Tibial nerve (tissue), 4 donors: ENCODE results near the gene SPATA25. TPM values are rescaled to one million over a fixed set of nuclear protein-coding genes. Genes with fewer than 3 reads are reported as not detected.

Experiments
- DNase-seq, 2 donors: peaks; one replicate each; pipeline ENCODE4 v3.0.0-alpha.2; 2019; ENCODE audit warnings: low spot score in 2 of 2
- H3K27ac ChIP-seq, 4 donors: fragments of 200-600 bp; sonication (generic) in 3 of 4; one replicate each; pipeline ENCODE4 v1.5.1; 2017 to 2019; ENCODE audit warnings: mild to moderate bottlenecking in 1 of 4
- H3K27me3 ChIP-seq, 2 donors: fragments of 200-600 bp; sonication (generic) in 1 of 2; one replicate each; pipeline versions ENCODE4 v1.5.1 to v1.6.0; 2017 to 2019
- H3K36me3 ChIP-seq, 3 donors: fragments of 200-600 bp; sonication (generic); one replicate each; pipeline ENCODE4 v1.5.1; 2018 to 2019
- H3K4me1 ChIP-seq, 4 donors: fragments of 200-600 bp; sonication (generic) in 3 of 4; one replicate each; pipeline ENCODE4 v1.5.1; 2017 to 2019
- H3K4me3 ChIP-seq, 4 donors: fragments of 200-600 bp; sonication (generic) in 3 of 4; one replicate each; pipeline ENCODE4 v1.5.1; 2017 to 2019; ENCODE audit warnings: mild to moderate bottlenecking in 1 of 4, moderate library complexity in 1 of 4
- H3K9me3 ChIP-seq, 4 donors: fragments of 200-600 bp; sonication (generic) in 3 of 4; one replicate each; pipeline ENCODE4 v1.5.1; 2017 to 2019
- CTCF ChIP-seq, 5 experiments: fragments of 200-600 bp in 3 of 5; fragments of 450-650 bp in 2 of 5; sonication (generic) in 3 of 5; IDR thresholded peaks; one replicate each; pipeline ENCODE4 v1.5.1; 2016 to 2019; ENCODE audit warnings: antibody characterized with exemption in 5 of 5, mild to moderate bottlenecking in 3 of 5, moderate library complexity in 2 of 5
- EP300 ChIP-seq, 2 donors: sonication (generic); formaldehyde crosslinking; IDR thresholded peaks; one replicate each; pipeline ENCODE4 v1.6.1; 2017; ENCODE audit warnings: antibody characterized with exemption in 2 of 2, mild to moderate bottlenecking in 1 of 2
- POLR2A ChIP-seq, 2 donors: fragments of 450-650 bp; IDR thresholded peaks; one replicate each; pipeline ENCODE4 v1.6.1; 2017; ENCODE audit warnings: antibody characterized with exemption in 2 of 2, mild to moderate bottlenecking in 2 of 2, moderate library complexity in 2 of 2
- WGBS, 2 donors: methylation state at CpG; one replicate each; pipeline ENCODE4 v1.1.5; 2018; 5-methylcytosine and 5-hydroxymethylcytosine counted together
- total RNA-seq, 4 donors: library from RNA; depleted of rRNA; stranded (reverse); fragments of >200 nt; gene quantifications; one replicate each; pipeline ENCODE4 v1.1.0, GENCODE V29; 2016

Gene SPATA25
- total RNA-seq, 4 donors from 2014 or later = 2.6 to 18.3 (median 7.9) TPM

GRCh38 chr20:45894797-45895196 lies 7.4 kb upstream of the SPATA25 start:
- H3K36me3 ChIP-seq = peaks cover 0 to 77% (median 31%) of the 10 kb centered on the region in 3 donors
- no peak for DNase-seq
- no peak overlapping the region for H3K27ac ChIP-seq
- peaks cover 0 to 24% (median 18%) of the 10 kb centered on the region in 4 donors for H3K4me1 ChIP-seq
- TF ChIP-seq POLR2A (IDR thresholded peaks at IDR 0.05) = no peak
- 73 to 79% methylated on average over 6 to 10 of the region's 12 CpGs for WGBS, 2 donors
- no peak overlapping the region for H3K4me3 ChIP-seq
- no peaks in the 10 kb centered on the region for H3K27me3 ChIP-seq
- no peaks in the 10 kb centered on the region for H3K9me3 ChIP-seq

DNA sequence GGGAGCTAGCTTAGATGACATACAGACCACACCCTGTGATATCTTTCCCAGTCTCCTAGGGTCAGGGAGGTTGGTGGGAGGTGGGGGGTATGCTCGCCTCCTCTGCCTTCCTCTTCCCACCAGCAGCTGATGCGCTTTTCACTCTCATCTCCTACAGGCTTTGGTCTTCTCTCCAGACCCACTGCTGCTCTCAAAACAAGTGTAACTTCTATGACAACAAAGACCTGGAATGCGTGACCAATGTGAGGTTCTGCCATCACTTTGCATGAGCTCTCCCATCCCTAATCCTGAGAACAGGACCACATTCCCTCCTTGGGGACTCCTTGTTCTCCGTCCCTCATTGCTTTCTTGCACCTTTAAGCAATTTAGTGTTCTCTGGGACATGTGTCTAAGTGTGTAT lies 6.4 kb upstream of the SPATA25 start:
- no peak overlapping the region for H3K27ac ChIP-seq
- no peak overlapping the region for H3K4me3 ChIP-seq
- 78 to 94% methylated on average over 4 of the region's 4 CpGs for WGBS, 2 donors
- TF ChIP-seq EP300 (IDR thresholded peaks at IDR 0.05) (no peak), POLR2A (IDR thresholded peaks at IDR 0.05) (no peak), CTCF (IDR thresholded peaks at IDR 0.05) (no peak)
- H3K9me3 ChIP-seq = no peaks in the 10 kb centered on the region
- no peak for DNase-seq
- peaks cover 0 to 33% (median 20%) of the 10 kb centered on the region in 4 donors for H3K4me1 ChIP-seq
- H3K36me3 ChIP-seq = peaks cover 0 to 67% (median 31%) of the 10 kb centered on the region in 3 donors
- H3K27me3 ChIP-seq = no peaks in the 10 kb centered on the region

DNA sequence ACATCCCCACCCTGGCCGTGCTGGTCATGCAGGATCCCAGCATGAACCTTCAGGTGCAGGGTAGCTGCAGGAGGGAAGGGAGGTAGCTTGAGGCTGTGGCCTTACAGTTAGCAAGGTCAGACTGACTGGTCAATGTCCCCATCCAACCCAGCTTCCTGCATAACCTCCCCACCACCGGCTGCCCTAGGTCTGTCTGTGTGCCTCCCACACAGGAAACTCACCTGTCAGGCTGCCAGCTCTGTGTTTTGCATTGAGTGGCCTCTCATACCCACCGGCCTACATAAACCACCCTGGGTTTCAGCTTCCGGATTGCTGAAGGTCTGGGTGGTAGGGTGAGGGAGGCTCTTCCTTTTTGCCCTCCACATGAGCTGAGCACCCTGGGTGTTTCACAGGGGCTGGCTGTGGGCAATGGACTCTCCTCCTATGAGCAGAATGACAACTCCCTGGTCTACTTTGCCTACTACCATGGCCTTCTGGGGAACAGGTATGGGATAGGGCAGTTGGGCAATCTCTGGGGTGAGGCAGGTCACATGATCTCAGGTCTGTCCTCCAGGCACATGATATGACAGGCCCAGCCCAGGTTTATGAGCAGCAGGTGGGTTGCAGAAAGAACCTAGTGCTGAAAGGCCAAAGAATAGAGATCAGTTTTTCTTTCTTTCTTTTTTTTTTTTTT lies 5.5 kb upstream of the SPATA25 start:
- TF ChIP-seq POLR2A (IDR thresholded peaks at IDR 0.05) (no peak), CTCF (IDR thresholded peaks at IDR 0.05) (no peak), EP300 (IDR thresholded peaks at IDR 0.05) (no peak)
- Histone ChIP-seq H3K4me3 (no peak overlapping the region), H3K36me3 (peaks cover 0 to 64% (median 31%) of the 10 kb centered on the region in 3 donors), H3K4me1 (peaks cover 0 to 36% (median 20%) of the 10 kb centered on the region in 4 donors), H3K27me3 (no peaks in the 10 kb centered on the region), H3K9me3 (no peaks in the 10 kb centered on the region), H3K27ac (no peak overlapping the region)
- WGBS, 2 donors = 75 to 87% methylated on average over 4 of the region's 4 CpGs
- DNase-seq = no peak

DNA sequence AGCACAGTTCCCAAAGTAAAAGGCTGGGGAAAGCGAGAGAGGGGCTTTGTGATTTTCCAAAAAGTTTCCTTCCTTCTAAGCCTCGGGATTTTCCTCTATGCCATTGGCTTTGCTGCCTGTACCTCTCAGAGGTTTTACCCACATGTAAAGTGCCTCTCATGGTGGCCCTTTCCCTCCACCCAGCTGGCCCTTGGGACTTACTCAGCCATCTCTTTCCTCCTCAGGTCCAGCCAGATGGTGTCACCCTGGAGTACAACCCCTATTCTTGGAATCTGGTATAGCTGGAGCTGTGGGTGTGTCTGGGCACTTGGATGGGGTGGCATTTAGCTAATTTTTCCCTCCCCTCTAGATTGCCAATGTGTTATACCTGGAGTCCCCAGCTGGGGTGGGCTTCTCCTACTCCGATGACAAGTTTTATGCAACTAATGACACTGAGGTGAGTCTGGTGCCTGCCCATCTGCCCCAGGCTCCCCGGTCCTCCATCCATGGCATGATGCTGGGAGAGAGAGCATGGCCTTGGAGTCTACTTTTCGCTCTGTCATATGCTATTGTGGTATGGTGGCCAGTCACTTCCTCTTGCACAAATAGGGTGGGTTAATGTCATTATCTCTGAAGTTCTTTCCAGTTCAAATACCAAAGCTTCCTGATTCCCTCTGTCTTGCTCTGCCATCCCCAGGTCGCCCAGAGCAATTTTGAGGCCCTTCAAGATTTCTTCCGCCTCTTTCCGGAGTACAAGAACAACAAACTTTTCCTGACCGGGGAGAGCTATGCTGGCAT lies 4.8 kb upstream of the SPATA25 start:
- DNase-seq = no peak
- H3K27me3 ChIP-seq = no peaks in the 10 kb centered on the region
- TF ChIP-seq EP300 (IDR thresholded peaks at IDR 0.05) (no peak), POLR2A (IDR thresholded peaks at IDR 0.05) (no peak), CTCF (IDR thresholded peaks at IDR 0.05) (no peak)
- H3K9me3 ChIP-seq = no peaks in the 10 kb centered on the region
- WGBS, 2 donors = 72 to 90% methylated on average over 9 of the region's 9 CpGs
- H3K4me1 ChIP-seq = peaks cover 0 to 36% (median 20%) of the 10 kb centered on the region in 4 donors
- H3K4me3 ChIP-seq = peak overlapping the region in 3 of 4 donors; percentile 60 to 85 (median 64)
- H3K27ac ChIP-seq = peak overlapping the region in 2 of 4 donors; percentile 86
- peaks cover 0 to 64% (median 31%) of the 10 kb centered on the region in 3 donors for H3K36me3 ChIP-seq

DNA sequence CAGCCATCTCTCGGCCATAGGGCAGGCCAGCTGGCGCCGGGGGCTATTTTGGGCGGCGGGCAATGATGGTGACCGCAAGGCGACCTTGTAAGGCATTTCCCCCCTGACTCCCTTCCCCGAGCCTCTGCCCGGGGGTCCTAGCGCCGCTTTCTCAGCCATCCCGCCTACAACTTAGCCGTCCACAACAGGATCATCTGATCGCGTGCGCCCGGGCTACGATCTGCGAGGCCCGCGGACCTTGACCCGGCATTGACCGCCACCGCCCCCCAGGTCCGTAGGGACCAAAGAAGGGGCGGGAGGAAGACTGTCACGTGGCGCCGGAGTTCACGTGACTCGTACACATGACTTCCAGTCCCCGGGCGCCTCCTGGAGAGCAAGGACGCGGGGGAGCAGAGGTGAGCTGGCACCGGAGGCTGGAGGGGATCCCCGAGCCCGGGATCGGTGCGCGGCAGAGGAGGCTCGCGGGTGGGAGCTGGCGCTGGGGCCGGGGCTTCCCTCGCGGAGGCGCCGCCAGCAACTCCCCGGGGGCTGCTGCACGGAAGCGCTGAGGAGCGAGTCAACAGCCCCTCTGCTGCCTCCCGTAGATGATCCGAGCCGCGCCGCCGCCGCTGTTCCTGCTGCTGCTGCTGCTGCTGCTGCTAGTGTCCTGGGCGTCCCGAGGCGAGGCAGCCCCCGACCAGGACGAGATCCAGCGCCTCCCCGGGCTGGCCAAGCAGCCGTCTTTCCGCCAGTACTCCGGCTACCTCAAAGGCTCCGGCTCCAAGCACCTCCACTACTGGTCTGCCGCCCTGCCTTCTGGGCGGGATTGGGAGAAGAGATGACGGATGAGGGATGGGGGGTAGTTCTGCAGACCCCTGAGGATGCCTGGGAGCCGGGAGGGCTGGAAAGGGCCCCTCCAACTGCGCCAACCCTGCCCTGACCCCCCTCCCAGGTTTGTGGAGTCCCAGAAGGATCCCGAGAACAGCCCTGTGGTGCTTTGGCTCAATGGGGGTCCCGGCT lies 3.9 kb upstream of the SPATA25 start, which contains the start of the genes CTSA and NEURL2:
CTSA (plus strand) TSS at position 351 of the 999 bp plus-strand sequence; CDS start at position 585, 234 bp downstream.
NEURL2 (minus strand) TSS at position 224 of the 999 bp plus-strand sequence; CDS start at position 7, 217 bp downstream.
- peaks cover 0 to 64% (median 25%) of the 10 kb centered on the region in 3 donors for H3K36me3 ChIP-seq
- peak within 1 kb of the TSS; percentile 47 to 86 (median 84) for H3K27ac ChIP-seq
- 1 to 2% methylated on average over 42 to 50 of the region's 78 CpGs for WGBS, 2 donors

More for the DNA sequence above, 3.9 kb upstream of the SPATA25 start, which contains the start of the genes CTSA and NEURL2:
- Histone ChIP-seq H3K27me3 (no peaks in the 10 kb centered on the region), H3K4me3 (peak within 1 kb of the TSS; percentile 60 to 85 (median 66)), H3K4me1 (peaks cover 0 to 36% (median 20%) of the 10 kb centered on the region in 4 donors), H3K9me3 (no peaks in the 10 kb centered on the region)
- DNase-seq = peak; percentile 95 to 96
- TF ChIP-seq POLR2A (IDR thresholded peaks at IDR 0.05) = peak in 1 of 2 donors; percentile 58
- TF ChIP-seq CTCF (IDR thresholded peaks at IDR 0.05) = no peak
- peak; percentile 81 to 96 for TF ChIP-seq EP300 (IDR thresholded peaks at IDR 0.05)
